ENCODE measurements around the gene RPH3AL.
"Not testable (repeated sequence)": the region's sequence is repeated elsewhere in the genome, so short reads cannot be mapped to it uniquely, and the experiment has no call there.

RPH3AL gene

DNA sequence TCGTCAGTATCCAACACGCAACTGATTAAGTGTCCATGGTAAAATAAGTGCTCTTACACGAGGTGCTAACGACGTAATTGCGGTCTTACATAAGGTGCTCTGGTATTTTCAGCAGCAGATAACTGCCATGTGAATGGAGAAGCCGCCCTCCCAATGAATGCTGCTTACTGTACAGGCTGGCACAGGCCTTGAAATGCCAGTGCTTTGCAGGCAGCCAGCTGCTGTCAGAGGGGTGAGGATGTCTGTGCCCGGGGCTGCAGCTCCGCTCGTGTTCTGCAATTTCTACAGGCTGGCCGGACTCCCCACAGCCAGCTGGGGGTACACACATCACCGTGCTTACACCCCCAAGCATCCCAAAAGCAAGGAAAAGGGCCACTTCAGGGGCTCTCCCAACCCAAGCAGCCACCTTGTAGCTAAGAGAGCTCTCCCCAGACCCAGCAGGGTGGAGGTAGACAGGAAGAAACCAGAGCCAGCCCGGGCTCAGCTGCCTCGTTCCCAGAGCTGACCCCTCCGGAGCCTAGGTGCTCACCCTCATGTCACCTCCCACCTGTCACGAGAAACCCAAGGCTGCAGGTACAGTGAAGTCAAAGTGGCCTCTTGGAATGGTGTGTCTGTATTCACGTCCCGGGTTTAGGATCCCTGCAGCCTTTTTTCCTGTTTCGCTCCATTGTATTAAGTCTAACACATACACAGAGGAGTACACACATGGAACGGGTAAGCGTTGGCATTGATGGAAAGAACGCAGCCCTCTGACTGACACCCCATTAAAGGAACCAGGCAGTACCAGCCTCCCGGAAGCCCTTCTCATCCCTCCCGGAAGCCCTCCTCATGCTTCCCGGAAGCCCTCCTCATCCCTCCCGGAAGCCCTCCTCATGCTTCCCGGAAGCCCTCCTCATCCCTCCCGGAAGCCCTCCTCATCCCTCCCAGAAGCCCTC lies 27.2 kb upstream of the RPH3AL start:
- no peak for DNase-seq (ENCODE audit: low read depth)

- DNase-seq (ENCODE audit: low read depth) = no peak
Observed at GRCh38 chr17:378068-378467, 25.5 kb upstream of the RPH3AL start.

GRCh38 chr17:376936-377863 lies 24.6 kb upstream of the RPH3AL start:
- no peak for DNase-seq (ENCODE audit: low read depth)

GRCh38 chr17:373613-374230 lies 21.1 kb upstream of the RPH3AL start:
- DNase-seq (ENCODE audit: low read depth) = no peak

- no peak for DNase-seq (ENCODE audit: low read depth)
Observed at GRCh38 chr17:372157-373152, 19.8 kb upstream of the RPH3AL start.

DNA sequence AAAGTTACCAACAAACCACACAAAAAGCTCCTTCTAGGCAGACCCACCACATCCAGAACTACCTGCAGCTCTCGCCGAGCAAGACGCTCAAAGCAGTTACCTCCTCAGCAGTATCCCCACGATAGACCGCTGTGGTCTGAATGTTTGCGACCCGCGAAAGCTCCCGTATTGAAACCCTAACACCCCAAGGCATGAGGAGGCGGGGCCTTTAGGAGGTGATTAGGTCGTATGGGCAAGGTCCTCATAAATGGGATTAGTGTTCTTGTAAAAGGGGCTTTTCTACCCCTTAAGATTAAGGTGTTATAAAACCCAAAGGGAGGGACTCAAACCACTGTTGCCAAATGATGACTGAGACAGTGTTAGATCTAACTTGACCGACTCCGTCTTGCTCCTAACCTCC lies 19.0 kb upstream of the RPH3AL start:
- DNase-seq (ENCODE audit: low read depth) = no peak

GRCh38 chr17:367656-368055 lies 15.0 kb upstream of the RPH3AL start:
- not testable (repeated sequence) for DNase-seq (ENCODE audit: low read depth)

GRCh38 chr17:366657-367615 lies 14.3 kb upstream of the RPH3AL start:
- DNase-seq (ENCODE audit: low read depth) = not testable (repeated sequence)

DNA sequence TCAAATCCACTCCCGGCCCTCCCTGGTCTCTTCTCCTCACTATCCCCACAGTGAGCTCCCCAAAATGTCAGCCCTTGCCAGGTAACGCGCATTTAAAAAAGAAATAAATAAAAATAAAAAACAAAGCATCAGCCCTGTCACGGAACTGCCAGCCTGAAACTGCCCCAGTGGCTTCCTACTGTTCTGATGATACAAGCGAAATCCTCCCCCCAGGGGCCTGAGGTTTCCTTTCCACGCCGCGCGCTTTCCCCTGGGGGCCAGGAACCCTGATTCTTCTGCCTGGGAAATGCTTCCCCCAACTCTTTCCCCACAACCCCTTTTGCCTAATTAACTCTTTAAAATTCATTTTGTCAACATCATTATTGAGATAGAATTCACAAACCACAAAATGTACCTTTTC lies 12.2 kb upstream of the RPH3AL start:
- DNase-seq (ENCODE audit: low read depth) = no peak

GRCh38 chr17:364308-364707 lies 11.7 kb upstream of the RPH3AL start:
- no peak for DNase-seq (ENCODE audit: low read depth)

DNA sequence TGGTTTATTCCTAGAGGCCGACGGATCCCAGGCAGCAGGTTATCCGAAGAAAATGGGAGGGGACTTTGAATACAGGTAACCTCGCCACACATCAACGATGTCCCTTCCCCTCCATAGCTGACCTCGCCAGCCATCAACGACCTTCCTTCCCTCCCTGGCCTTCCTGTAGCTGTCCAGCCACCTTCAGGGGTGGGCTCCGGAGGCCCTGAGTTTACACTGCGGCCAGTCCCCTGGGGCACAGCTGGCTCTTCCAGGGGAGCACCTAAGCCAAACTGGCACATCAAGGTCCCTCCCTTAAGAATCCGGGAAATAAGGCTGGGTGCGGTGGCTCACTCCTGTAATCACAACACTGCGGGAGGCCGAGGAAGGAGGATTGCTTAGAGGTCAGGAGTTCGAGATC lies 10.1 kb upstream of the RPH3AL start:
- DNase-seq (ENCODE audit: low read depth) = no peak

DNA sequence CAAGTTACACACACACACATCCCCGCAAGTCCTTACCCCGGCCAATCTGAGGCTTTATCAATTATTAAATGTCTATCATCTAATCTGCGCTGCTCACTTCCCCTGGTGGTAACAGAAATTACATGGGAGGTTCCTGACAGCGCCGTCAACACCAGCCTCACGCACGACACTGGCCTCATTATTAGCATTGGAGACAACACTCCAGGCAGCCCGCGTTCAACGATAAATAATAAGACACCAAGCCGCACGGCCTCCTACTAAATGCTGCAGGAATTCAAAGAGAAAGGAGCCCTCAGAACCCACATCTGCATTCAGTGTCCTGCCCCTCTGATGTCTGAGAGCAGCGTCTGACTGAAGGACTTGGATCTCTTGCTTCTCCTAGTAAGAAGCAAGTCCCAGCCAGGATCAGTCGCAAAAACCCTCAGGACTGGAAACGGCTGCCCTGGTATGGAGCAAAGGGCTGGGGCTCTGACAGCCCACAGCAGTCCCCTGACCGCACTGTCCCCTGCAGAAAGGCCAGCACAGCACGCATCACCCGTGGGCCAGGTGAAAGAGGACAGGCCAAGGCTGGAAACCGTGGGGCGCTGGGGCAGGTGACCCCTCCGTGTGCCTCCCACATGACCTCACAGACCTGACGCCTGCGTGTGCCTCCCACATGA lies 7.6 kb upstream of the RPH3AL start:
- DNase-seq (ENCODE audit: low read depth) = no peak

DNA sequence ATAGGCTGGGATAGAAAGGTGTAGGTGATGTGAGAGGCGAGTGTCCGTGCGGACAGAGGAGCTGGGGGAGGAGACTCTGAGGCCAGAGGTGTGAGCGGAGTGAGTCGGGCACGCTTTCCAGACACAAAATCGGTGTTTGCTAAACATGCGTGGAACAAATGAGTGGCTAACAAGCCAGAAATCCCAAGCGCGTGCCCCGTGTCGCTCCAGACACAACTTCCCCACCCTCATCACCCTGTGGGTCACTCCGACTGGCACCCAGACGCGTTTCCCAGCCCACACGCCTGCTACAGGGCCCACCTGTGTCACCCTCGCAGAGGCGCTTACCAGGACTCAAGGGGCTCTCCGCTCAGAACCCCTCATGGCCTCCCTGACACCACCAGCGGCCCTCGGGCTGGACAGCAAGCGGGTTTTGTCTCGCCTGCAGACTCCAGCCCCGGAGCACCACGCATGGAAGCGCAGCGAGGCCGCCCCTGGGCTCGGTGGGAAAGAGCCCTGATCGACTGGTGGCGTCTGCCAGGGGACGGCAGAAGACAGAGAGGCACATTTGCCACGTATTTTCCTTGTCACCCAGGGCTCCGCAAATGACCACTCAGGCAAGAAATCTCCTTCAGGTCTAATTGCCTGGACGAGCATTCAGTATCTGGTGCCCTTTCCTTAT lies 6.0 kb upstream of the RPH3AL start:
- no peak for DNase-seq (ENCODE audit: low read depth)

DNA sequence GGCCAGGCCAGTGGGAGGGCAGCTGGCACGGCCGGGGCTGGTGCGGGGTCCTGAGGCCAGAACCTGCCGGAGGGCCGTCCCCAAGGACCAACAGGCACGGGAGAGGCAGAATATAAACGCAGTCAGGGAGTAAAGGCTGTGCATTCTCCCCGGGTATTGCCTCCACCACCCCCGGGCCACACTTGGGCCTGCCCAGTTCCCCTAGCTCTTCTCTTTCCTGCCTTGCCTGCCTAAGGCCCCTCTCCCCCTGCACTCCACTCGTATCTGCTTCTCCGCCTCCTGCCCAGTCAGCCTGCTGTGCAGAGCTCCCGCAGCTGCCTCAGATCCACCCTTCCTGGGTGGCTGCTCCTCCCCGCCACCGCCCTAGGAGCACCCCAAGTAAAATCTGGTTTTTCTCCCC lies 5.0 kb upstream of the RPH3AL start:
- no peak for DNase-seq (ENCODE audit: low read depth)

DNA sequence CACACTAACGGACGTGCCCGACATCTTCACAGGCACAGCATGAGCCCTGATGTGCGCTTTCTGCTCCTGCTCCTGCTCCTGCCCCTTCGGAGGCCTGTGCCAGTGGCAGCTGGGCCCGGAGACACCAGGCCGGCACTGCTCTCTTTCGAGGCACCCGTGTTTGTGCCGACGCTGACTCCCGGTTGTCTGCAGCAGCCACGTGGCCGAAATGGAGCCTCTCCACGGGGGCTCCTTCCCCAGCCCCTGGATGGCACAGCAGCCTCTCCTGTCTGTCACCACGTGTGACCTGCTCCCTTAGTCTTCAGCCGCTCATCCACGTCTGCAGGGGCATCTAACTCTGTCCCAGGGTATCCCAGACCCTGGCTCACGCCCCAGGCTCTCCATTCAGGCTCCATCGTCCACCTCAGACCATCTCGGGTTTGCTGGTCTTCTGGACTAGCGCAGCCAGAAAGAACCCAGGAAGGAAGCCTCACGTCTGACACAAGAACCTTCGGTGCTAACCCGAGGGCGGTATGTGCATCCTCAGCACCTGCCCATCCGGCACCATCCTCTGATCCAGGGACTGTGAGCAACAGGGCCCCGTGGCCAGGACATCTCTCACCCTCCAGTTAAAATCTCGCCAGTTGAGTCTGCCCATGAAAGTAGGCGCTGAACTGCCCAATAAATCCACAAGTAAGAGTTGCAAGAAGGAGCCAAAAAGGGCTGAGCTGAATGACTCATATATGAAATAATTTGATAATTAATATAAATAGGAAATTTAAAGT lies 4.2 kb upstream of the RPH3AL start:
- no peak for DNase-seq (ENCODE audit: low read depth)

DNA sequence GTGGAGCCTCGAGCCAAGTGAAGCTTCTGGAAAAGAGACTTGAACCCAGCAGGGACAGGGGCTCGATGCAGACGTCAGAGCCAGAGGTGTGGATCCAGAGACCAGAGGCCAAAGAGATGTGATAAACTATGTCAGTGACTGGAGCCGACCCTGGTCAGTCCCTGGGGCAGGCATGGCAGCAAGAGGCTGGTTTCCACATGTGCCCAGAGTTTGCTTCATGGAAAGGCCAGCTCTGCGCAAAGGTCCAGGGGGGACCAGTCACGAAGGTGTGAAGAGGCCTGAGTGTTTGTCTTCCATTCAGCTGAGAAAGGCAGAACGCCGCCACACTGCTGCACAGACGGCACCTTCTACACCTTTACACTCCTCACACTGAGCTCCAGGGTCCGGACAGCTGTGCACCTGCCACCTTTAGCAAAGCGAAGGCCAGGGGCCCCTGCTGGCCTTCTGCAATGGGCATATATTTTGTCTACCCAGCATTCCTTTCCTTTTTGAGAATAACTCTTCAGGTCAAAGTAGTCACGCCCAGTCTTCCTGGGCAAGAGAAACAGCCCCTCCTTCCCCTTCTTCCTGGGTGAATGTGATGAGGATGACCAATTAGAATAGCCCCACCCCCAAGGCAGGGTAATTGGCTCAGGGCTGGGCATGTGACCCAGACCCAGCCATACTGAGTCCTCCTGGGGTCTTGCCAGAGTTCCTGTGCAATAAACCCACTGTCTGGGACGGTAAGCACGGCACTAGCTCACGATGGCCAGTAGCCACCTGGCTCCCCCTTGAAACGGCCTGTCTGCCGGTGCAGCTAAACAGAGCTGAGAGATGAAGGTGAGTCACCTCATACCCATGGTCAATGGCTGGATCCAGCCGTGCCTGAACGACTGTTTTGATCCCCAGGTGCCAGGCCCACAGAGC lies 2.3 kb upstream of the RPH3AL start:
- no peak for DNase-seq (ENCODE audit: low read depth)

DNA sequence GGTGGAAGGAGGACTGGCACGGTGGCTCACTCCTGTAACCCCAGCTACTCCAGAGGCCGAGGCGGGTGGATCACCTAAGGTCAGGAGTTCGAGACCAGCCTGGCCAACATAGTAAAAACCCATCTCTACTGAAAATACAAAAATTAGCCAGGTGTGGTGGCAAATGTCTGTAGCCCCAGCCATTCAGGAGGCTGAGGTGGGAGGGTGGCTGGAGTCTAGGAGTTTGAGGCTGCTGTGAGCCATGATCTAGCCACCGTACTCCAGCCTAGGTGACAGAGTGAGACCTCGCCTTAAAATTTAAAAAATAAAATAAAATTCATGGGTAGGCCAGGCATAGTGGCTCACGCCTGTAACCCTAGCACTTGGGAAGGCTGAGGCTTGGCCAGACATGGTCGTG lies 1.2 kb upstream of the RPH3AL start:
- no peak for DNase-seq (ENCODE audit: low read depth)
